ENCODE measurements around the gene PCID2. TPM values are rescaled to one million over a fixed set of nuclear protein-coding genes. Genes with fewer than 3 reads are reported as not detected.

PCID2 gene
- total and polyA plus RNA-seq, 2 experiments from 2014 or later = 52.4 to 57.6 TPM

GRCh38 chr13:113167575-113167974 is 40.9 kb downstream of the PCID2 start:
- no peaks in the 10 kb centered on the region for H3K9me3 ChIP-seq (ENCODE audit: low read depth)
- no peak for DNase-seq (ENCODE audit: low read depth in 1 of 2, low spot score in 1 of 2)
- no peaks in the 10 kb centered on the region for H3K4me1 ChIP-seq (ENCODE audit: low read depth)
- no peaks in the 10 kb centered on the region for H3K36me3 ChIP-seq
- H3K27me3 ChIP-seq = peaks cover 8% of the 10 kb centered on the region
- H3K4me3 ChIP-seq = no peak overlapping the region
- H3K27ac ChIP-seq = no peak overlapping the region
- no peak for TF ChIP-seq CTCF (IDR thresholded peaks at IDR 0.05; ENCODE audit: low read depth, low read length)

- H3K4me1 ChIP-seq (ENCODE audit: low read depth) = no peaks in the 10 kb centered on the region
- DNase-seq (ENCODE audit: low read depth in 1 of 2, low spot score in 1 of 2) = no peak
- H3K9me3 ChIP-seq (ENCODE audit: low read depth) = no peaks in the 10 kb centered on the region
- no peak for TF ChIP-seq CTCF (IDR thresholded peaks at IDR 0.05; ENCODE audit: low read depth, low read length)
- H3K4me3 ChIP-seq = no peak overlapping the region
- no peaks in the 10 kb centered on the region for H3K36me3 ChIP-seq
- H3K27me3 ChIP-seq = peaks cover 8% of the 10 kb centered on the region
- no peak overlapping the region for H3K27ac ChIP-seq
Measured at GRCh38 chr13:113167155-113167554, 41.3 kb downstream of the PCID2 start.

- DNase-seq (ENCODE audit: low read depth in 1 of 2, low spot score in 1 of 2) = no peak
- Histone ChIP-seq H3K36me3 (no peaks in the 10 kb centered on the region), H3K9me3 (ENCODE audit: low read depth) (no peaks in the 10 kb centered on the region), H3K27me3 (peaks cover 8% of the 10 kb centered on the region), H3K4me1 (ENCODE audit: low read depth) (no peaks in the 10 kb centered on the region), H3K27ac (no peak overlapping the region), H3K4me3 (no peak overlapping the region)
- TF ChIP-seq CTCF (IDR thresholded peaks at IDR 0.05; ENCODE audit: low read depth, low read length) = no peak
Measured at GRCh38 chr13:113166681-113167080, 41.8 kb downstream of the PCID2 start.

- Histone ChIP-seq H3K4me3 (no peak overlapping the region), H3K36me3 (no peaks in the 10 kb centered on the region), H3K4me1 (ENCODE audit: low read depth) (no peaks in the 10 kb centered on the region), H3K9me3 (ENCODE audit: low read depth) (no peaks in the 10 kb centered on the region), H3K27me3 (peaks cover 8% of the 10 kb centered on the region), H3K27ac (no peak overlapping the region)
- no peak for DNase-seq (ENCODE audit: low read depth in 1 of 2, low spot score in 1 of 2)
- no peak for TF ChIP-seq CTCF (IDR thresholded peaks at IDR 0.05; ENCODE audit: low read depth, low read length)
Measured at GRCh38 chr13:113166266-113166665, 42.2 kb downstream of the PCID2 start.

GRCh38 chr13:113164492-113164891 is 44.0 kb downstream of the PCID2 start:
- H3K4me1 ChIP-seq (ENCODE audit: low read depth) = no peaks in the 10 kb centered on the region
- no peaks in the 10 kb centered on the region for H3K9me3 ChIP-seq (ENCODE audit: low read depth)
- no peaks in the 10 kb centered on the region for H3K36me3 ChIP-seq
- no peak for DNase-seq (ENCODE audit: low read depth in 1 of 2, low spot score in 1 of 2)
- no peak overlapping the region for H3K27ac ChIP-seq
- no peak overlapping the region for H3K4me3 ChIP-seq
- no peak for TF ChIP-seq CTCF (IDR thresholded peaks at IDR 0.05; ENCODE audit: low read depth, low read length)
- peaks cover 8% of the 10 kb centered on the region for H3K27me3 ChIP-seq

All from cardiac muscle cell (in vitro differentiated cells and primary cell).